Skin of body (tissue), 2 donors: ENCODE data around the gene EMD. TPM values are rescaled to one million over a fixed set of nuclear protein-coding genes. Genes with fewer than 3 reads are reported as not detected.
"Not testable (repeated sequence)": the region's sequence is repeated elsewhere in the genome, so short reads cannot be mapped to it uniquely, and the experiment has no call there.

ENCODE experiments used
- DNase-seq: peaks from one replicate; lab custom pipeline; 2025; lab: John Stamatoyannopoulos, UW
- total RNA-seq: library from RNA; depleted of rRNA; stranded (reverse); fragments of >200 nt; gene quantifications from one replicate; pipeline ENCODE4 v1.2.3, GENCODE V29; 2014

The EMD gene
- 24.0 TPM for total RNA-seq

DNA sequence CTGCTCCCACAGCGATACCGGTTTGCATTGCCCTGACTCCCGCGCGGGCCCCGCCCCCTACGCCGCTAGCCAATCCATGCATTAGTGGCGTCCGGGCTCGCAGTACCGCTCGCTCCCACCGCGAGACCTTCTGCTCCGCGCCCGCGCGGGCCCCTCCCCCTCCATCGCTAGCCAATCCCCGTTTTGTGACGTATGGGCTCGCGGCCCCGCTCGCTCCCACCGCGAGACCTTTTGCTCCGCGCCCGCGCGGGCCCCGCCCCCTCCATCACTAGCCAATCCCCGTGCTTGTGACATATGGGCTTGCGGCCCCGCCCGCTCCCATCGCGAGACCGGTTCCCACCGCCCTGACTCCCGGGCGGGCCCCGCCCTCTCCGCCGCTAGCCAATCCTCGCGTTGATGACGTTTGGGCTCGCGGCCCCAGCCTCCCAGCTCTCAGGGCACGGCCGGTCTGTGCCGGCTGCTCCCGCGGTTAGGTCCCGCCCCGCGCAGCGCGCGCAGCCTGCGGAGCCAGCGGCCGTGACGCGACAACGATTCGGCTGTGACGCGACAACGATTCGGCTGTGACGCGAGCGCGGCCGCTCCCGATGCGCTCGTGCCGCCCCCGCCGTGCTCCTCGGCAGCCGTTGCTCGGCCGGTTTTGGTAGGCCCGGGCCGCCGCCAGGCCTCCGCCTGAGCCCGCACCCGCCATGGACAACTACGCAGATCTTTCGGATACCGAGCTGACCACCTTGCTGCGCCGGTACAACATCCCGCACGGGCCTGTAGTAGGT, at the start of gene EMD:
TSS of gene EMD (plus strand) at position 497 of the 770 bp plus-strand sequence. CDS start at position 687, 190 bp downstream.
- DNase-seq, result peak; percentile 99

DNA sequence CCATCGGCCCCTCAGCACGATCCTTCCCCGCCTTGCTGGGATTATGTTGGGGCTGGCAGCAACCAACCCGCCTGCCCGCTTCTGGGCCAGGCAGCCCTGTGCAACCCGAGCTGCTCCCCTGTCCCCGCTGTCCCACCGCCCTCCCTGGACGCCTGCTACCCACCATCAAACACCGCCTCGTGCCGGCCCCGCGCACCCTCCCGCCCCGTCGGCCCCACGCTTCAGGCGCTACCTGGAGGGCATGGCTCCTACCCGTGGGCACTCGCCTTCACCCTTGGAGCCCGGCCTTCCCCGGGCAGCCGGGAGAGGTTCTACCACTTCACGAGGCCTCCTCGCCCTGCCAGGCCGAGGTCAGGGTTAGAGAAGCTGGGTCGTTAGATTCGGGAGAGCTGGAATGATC, 46.5 kb upstream of the EMD start:
- no peak for DNase-seq

DNA sequence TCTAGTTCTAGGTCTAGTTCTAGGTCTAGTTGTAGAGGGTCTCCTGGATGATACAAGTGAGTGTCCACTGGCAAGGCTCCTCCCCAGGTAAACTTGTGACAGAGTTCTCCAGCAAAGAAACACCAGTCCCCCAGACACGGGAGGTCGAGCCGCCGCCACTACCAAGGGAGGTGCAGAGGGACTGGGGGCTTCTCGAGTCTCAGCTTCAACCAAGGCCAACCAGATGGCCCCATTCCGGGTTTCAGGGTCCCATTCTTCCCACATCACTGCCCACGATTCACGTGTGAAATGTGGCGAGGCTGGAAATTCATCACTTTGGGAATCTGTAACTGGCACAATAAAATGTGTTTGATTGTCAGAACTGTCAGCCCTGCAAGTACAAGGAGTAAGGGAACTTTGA, 46.0 kb upstream of the EMD start:
- no peak for DNase-seq

- DNase-seq, result no peak
These were observed 45.2 kb upstream of the EMD start for GRCh38 chrX:154333837-154334271.

DNA sequence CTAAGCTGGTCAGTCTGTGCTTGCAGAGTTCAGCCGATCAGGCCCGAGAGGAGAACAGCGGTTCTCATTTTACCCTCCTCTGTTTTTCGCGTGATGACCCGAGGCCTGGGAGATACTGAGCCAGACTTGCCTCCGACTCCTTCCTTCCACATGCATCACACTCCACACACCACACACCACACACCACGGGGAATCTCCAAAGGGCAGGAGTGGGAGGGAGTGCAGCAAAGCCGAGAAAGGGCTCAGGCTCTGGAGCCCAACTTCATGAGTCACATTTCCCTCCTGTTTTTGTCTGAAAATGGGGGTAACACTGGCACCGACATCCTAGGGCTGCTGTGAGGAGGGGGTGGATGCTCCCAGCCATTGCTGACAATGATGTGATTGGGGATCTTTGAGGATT, 44.6 kb upstream of the EMD start:
- no peak for DNase-seq

- not testable (repeated sequence) for DNase-seq
These were observed 37.4 kb upstream of the EMD start for GRCh38 chrX:154341399-154342298.

DNA sequence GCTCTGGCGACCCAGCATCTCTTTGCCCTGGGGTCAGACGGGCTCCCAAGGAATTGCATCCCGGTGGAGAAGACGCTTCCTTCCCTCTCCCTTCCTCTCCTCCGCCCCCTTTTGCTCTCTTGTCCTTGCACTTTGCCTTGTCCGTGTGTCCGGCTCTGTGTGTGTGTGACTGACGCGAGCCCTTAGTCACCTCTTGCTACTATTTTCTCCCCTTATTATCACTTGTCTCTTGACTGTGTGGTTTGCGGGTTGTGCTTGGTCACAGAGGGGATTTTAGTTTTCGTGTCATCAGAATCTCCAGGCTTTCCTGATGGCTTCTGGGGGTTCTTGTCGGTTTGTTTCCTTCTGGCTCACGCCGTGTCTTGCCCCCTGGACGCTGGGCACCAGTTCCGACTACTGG, 36.0 kb upstream of the EMD start:
- DNase-seq, result not testable (repeated sequence)

GRCh38 chrX:154343620-154344019, 35.5 kb upstream of the EMD start:
- not testable (repeated sequence) for DNase-seq

GRCh38 chrX:154348114-154348531, 31.0 kb upstream of the EMD start:
- no peak for DNase-seq

- DNase-seq, result no peak
These were observed 30.3 kb upstream of the EMD start for GRCh38 chrX:154348646-154349358.

GRCh38 chrX:154349359-154349935, 29.6 kb upstream of the EMD start:
- DNase-seq, result no peak

GRCh38 chrX:154349979-154350378, 29.1 kb upstream of the EMD start:
- DNase-seq, result no peak

GRCh38 chrX:154350429-154351182, 28.5 kb upstream of the EMD start:
- DNase-seq, result no peak

DNA sequence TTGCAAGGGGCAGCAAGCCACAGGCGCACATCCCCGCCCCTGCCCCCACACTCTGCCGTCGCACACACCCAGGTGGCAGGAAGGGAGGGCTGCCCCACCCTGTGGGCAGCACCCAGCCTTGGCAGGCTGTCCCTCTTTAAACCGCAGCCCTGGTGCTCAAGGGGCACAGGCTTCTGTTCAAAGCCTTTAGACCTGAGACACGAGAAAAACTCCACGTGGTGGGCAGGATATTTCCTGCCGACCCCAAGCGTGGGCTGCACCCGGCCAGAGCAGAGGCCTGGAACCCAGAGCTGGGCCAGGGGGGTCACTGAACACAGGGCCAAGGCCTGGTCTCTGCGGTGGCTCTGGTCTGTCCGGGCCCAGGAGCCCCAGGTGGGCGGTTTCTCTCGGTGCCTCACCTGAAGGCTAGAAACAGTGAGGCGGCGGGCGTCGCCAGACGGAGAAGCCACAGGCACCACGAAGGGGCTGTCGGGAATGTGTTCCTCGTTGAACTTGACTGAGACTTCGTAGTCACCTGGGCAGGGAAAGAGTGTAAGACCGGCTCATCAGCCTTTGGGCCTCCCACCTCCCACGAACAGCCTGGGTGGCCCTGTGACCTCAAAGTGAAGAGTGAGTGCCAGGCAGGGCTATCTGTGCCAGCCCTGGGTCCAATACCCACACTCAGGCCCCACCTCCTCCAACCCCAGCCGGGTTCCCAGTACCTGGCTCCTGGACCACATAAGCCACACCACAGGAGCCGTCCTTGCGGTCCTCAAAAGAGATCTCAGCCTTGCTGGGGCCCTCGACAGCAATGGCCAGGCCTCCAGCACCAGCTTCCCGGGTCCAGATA, 27.7 kb upstream of the EMD start:
- DNase-seq, result no peak

DNA sequence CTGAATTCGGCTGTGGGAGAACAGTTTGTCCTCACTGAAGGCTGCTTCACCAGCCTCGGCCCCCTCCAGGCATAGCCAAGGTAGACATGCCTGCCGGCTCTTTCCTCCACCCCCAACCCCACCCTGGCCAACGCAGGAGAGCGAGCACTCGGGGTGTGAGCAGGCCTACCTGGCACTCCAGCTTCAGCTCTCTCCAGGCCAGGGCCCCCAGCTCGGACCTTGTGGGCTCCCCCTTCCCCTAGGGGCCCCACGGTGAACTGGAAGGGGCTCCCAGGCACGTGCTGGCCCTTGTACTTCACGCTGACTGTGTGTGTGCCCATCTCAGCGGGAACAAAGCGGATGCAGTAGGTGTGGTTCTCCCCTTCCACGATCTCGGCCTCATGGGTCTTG, 27.1 kb upstream of the EMD start:
- no peak for DNase-seq

GRCh38 chrX:154352466-154352865, 26.6 kb upstream of the EMD start:
- no peak for DNase-seq

- DNase-seq, result no peak
These were observed 25.8 kb upstream of the EMD start for GRCh38 chrX:154353172-154353843.

DNA sequence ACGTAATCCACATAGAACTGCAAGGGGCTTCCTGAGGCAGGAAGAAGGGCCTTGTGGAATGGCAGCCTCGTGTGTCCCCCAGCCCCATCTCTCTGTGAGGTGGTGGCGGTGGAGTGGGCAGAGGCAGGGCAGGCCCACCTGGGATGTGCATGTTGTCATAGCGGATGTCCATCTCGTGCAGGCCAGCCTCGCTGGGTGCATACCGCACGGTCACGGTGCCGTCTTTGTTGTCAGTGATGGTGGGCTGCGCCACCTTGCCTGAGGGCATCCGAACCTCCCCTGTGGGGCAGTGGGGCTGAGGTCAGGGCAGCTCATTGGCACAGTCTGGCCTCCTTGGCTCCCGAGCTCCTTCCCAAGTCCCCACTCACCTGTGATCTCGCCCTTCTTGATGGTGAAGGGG, 25.1 kb upstream of the EMD start:
- no peak for DNase-seq

- DNase-seq, result no peak
These were observed 24.6 kb upstream of the EMD start for GRCh38 chrX:154354516-154354915.
